Superior temporal gyrus (tissue), 1 donor: Measurements from ENCODE around the gene LORICRIN.

ENCODE experiments used
- DNase-seq: peaks from one replicate; pipeline ENCODE4 v3.0.0-alpha.2; 2016; ENCODE audit errors: extremely low spot score

LORICRIN gene

GRCh38 chr1:153248176-153248879 lies 11.2 kb upstream of the LORICRIN start:
- DNase-seq = no peak

GRCh38 chr1:153250166-153250565 lies 9.3 kb upstream of the LORICRIN start:
- DNase-seq = peak; percentile 41

GRCh38 chr1:153251087-153251486 lies 8.4 kb upstream of the LORICRIN start:
- DNase-seq = no peak

GRCh38 chr1:153251562-153251961 lies 7.9 kb upstream of the LORICRIN start:
- DNase-seq = no peak

- no peak for DNase-seq
Measured at GRCh38 chr1:153251988-153252387, 7.5 kb upstream of the LORICRIN start.

GRCh38 chr1:153253076-153253475 lies 6.4 kb upstream of the LORICRIN start:
- DNase-seq = no peak

- DNase-seq = no peak
Measured at GRCh38 chr1:153253693-153254092, 5.8 kb upstream of the LORICRIN start.

- DNase-seq = peak; percentile 29
Measured at GRCh38 chr1:153260585-153261280, 1.2 kb downstream of the LORICRIN start.

GRCh38 chr1:153261281-153262069 lies 2.0 kb downstream of the LORICRIN start:
- no peak for DNase-seq

GRCh38 chr1:153262070-153262366 lies 2.5 kb downstream of the LORICRIN start:
- peak; percentile 33 for DNase-seq

GRCh38 chr1:153262462-153263157 lies 3.1 kb downstream of the LORICRIN start:
- no peak for DNase-seq

GRCh38 chr1:153265457-153265856 lies 6.0 kb downstream of the LORICRIN start:
- no peak for DNase-seq

GRCh38 chr1:153271711-153272110 lies 12.2 kb downstream of the LORICRIN start:
- DNase-seq = no peak

- no peak for DNase-seq
Measured at GRCh38 chr1:153272186-153272585, 12.7 kb downstream of the LORICRIN start.

- no peak for DNase-seq
Measured at GRCh38 chr1:153277852-153278251, 18.4 kb downstream of the LORICRIN start.

GRCh38 chr1:153288634-153289275 lies 29.3 kb downstream of the LORICRIN start:
- DNase-seq = no peak

- no peak for DNase-seq
Measured at GRCh38 chr1:153291514-153291913, 32.0 kb downstream of the LORICRIN start.

GRCh38 chr1:153292185-153292584 lies 32.7 kb downstream of the LORICRIN start:
- DNase-seq = no peak

GRCh38 chr1:153292740-153293479 lies 33.4 kb downstream of the LORICRIN start:
- DNase-seq = no peak

- no peak for DNase-seq
Measured at GRCh38 chr1:153293480-153293775, 33.9 kb downstream of the LORICRIN start.

- no peak for DNase-seq
Measured at GRCh38 chr1:153293851-153294250, 34.4 kb downstream of the LORICRIN start.
